Measurements from ENCODE around the gene FAM13A.

FAM13A gene

GRCh38 chr4:88705223-88705622, 351.8 kb downstream of the FAM13A start:
- DNase-seq: no peak

GRCh38 chr4:88702782-88703181, 354.2 kb downstream of the FAM13A start:
- DNase-seq: no peak

DNA sequence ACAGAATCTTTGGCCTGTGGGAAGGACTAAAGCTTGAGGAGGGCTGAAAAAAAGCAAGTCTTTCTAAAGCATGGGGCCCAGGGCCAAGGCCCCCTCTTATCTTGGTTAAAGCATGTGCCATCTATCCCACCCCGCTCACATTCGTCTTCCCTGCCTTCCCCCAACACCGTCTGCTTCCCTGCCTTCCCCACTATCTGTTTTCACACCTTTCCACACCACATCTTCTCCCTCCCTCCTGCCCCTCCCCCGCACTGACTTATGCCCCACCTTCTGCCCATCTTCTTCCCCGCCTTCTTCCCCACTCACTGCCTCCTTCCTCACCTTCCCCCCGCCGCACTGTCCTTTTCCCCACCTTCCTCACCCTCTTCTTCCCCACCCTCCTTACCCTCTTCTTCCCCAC, 358.5 kb downstream of the FAM13A start:
- no peak for DNase-seq

DNA sequence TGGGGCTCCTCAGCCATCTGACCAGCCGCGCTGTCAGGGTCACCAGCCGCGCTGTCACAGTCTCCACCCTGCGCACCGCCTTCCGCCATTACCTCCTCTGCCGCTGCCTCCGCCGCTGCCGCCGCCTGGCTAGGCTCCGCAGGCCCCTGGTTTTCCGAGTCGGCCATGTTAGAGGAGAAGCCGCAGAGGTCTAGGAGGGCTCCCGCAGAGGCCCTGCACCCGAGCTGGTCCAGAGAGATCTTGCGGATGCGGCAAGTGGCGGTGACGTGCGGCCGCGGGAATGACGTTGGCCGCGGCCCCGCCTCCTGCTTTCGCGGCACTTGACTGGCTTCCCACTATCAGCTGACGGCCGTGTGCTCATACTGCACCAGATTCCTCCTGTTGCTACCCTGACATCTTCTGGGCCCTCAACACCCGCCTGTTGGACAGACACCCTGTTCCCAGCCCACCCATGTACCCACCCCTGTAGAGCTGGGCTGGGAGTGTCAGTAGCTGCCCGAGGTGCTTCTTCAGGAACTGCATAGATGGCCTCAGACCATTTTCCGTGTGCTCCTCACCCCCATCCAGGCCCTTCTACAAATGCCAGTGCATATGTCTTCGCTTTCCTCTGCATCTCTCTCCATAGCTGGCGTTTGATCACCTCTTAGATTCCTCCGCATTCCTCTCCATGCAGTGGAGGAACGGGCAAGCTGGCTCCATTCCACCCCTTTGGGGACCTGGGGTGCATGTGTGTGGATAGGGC, 359.2 kb downstream of the FAM13A start, which contains the start of gene NAP1L5:
TSS of gene NAP1L5 (minus strand) at position 242 of the 742 bp plus-strand sequence. CDS start at position 167, 75 bp downstream.
- peak; percentile 62 to 78 for DNase-seq

DNA sequence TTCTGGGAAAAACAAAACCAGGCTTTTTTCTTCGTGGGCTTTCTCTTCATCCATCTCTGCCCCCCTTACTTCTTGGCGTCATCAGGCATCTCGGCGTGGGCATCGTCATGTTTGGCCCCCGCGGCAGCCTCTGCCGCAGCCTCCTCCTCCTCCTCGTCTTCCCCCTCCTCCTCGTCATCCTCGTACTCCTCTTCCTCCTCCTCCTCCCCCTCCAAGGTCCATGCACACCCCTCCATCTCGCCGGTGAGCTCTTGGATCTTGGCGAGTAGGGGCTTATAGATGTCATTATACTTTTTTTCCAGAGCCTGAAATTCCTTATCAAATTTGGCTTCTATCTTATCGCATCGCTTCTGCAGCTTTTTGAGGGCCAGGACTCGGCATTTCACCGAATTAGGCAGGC, 359.8 kb downstream of the FAM13A start:
- peak in 1 of 2 experiments; percentile 28 for DNase-seq

DNA sequence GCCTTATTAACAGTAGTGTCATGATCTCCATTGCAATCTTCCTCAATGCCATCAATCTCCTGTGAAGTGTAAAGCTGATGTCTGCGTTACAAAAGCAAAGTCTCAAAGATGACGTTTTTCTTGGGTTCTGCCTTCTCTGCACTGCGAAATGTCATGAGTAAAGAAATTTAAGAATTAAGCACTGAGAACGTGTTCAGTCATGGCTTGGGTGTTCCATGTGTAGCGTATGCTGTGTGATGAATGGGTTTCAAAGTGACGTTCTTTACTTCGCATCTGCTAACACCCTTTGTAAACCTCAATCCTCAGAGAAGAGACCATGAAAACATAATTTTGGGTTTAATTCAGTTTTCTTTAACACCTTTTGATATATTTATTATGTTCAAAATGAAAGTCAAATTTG, 360.4 kb downstream of the FAM13A start:
- no peak for DNase-seq

DNA sequence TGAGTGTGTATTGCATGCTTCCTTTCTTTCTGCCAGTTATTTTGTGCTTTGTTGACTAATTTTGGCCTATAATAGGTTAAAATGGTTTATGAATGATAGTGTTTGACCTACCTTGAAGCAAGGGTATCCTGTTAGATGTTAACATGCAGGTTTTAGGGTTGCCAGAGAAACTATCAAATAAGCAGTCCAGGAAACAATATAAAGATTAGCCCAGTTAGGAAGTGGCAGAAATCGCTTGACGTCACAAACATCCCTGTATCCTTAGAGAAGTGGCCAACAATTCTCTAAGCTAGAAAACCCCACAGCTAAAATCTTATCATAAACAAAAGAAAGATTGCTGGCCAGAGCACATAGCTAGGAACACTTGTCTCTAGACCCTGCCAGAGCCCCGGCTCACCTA, 363.2 kb downstream of the FAM13A start:
- no peak for DNase-seq

- no peak for DNase-seq
These were observed 366.6 kb downstream of the FAM13A start for GRCh38 chr4:88690355-88690754.

DNA sequence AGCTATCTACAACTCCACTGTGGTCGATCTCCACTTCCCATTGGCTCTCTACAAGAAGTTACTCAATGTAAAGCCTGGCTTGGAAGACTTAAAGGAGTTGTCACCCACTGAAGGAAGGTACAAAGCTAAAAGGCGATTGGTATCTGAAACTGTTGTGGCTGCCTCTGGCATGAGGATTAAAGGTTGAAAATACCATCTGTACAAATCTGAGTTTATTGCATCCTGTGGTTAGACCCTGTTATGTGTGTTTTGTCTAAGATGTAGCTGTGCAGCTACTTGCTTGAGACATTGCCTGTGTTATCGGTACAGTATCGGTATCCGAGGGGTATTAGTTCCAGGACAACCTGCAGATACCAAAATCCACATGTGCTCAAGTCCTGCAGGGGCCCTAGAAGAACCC, 375.8 kb downstream of the FAM13A start:
- no peak for DNase-seq
